IPS-18c (cell line): ENCODE data around the gene TLR6.

ENCODE experiments used
- H3K4me3 ChIP-seq: 2 replicates; pipeline ENCODE4 v1.7.0; 2013; ENCODE audit warnings: low read depth, mild to moderate bottlenecking, low read length, moderate library complexity; ENCODE audit not compliant: insufficient read depth
- H3K9me3 ChIP-seq: one replicate; pipeline ENCODE4 v1.6.1; 2013; ENCODE audit warnings: mild to moderate bottlenecking, low read length, moderate library complexity; ENCODE audit not compliant: control insufficient read depth, insufficient read depth

Gene TLR6

DNA sequence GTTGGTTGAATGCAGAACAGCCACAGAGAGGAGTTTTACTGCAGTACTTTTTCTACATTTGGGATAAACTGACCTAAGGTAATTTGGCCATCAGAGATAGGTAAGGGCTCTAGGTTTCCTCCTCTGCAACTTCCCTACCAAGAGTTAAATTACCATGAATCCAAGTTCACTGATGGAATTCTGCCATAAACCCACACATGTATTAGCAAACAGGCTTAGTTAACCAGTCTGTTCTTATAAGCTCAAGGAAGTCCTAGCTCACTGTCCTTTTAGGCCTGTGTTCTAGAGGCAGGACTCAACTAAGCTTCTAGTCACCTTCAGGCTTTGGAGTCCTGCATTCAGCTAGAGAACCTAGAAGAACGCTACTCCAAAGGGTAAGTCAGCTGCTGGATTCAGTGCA lies 15.0 kb upstream of the TLR6 start:
- H3K9me3 ChIP-seq, result no peaks in the 10 kb centered on the region
- no peak overlapping the region for H3K4me3 ChIP-seq

DNA sequence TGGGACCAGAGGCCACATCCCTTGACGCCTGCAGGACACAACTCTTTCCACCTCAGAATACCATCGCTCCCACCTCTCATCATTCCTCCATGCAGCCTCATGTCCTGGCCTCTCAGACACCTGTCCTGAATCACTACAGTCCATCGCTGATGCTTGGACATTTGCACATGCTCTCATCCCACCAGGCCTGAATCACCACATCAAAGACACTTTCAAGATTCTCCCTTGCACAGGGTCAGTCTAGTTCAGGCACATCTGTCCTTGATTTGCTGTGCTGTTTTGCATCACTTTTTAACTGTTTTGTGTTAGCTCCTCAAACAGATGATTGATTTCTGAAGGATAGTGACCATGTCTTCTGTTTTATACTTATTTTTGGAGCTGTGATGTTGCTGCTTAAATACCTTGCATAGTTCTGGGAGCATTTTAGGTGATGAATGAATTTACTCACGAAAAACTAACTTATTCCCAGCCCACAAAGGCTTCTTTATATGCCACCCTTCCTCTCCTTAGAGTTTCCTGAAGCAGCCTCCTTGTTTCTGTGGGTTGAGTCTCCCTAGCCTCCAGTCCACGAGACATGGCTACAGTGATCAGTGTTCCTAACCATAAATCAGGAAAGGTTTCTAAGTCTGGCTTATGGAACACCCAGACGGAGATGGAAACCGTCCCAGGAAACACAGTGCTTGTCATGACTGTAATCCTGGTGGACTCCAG lies 13.6 kb upstream of the TLR6 start:
- no peaks in the 10 kb centered on the region for H3K9me3 ChIP-seq
- H3K4me3 ChIP-seq, result no peak overlapping the region

DNA sequence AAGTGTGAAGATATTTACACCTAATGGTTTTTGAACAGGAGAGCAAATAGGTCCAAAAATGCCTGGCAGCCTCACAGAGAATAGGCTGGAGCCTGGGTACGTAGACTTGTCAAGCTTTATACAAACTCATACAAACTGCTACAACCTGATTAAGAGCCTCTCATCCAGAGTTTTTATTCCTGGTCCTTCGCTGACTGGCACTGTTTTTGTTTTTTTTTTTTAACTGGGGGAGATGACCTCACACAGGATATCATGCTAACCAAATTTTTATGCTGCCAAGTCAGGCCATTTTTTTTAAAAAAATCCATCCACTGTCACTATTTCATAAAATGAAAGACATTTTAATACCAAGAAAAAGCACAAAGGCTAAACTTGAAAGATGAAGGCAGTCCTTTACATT lies 12.9 kb upstream of the TLR6 start:
- H3K4me3 ChIP-seq, result no peak overlapping the region
- H3K9me3 ChIP-seq, result no peaks in the 10 kb centered on the region

DNA sequence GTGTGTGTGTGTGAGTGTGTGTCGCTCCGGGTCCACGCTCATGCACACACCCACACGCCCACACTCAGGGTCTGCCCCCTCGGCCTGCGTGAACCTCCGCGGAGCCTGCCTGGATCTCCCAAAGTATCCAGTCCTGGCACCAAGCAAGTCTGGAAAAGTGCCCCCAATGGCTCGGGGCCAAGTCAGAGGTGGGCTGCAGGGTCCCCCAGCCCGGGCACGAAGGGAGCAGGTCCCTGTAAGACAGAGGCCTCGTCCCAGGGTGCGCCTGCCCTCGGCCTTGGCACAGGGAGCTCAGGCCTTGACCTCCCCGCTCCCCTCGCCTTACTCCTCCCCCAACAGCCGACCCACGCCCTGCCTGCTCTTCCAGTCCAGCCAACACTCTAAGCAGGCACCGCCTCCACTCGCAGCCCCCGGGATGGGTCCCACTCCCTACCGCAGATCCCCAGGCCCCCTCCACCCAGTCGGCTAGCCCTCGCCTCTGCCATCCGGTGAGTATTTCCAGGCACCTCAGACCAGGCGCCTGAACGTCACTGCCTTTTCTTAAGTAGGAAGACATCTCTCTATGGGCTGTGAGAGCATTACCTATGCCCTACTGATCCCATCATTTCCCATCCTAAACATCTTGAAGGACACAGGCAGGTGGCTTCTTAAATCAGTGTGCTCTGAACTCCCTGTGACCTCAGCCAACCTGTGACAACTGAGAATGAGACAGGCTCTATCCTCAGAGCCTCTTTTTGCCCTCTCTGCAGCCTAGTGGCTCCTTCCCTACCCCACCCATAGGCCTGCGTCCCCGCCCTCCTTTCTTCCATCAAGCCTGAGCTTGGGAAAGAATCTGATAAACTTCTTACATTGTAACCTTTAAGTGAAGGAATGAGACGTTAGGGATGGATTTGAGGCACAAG lies 11.7 kb upstream of the TLR6 start:
- no peaks in the 10 kb centered on the region for H3K9me3 ChIP-seq
- H3K4me3 ChIP-seq, result peak overlapping the region; percentile 66

DNA sequence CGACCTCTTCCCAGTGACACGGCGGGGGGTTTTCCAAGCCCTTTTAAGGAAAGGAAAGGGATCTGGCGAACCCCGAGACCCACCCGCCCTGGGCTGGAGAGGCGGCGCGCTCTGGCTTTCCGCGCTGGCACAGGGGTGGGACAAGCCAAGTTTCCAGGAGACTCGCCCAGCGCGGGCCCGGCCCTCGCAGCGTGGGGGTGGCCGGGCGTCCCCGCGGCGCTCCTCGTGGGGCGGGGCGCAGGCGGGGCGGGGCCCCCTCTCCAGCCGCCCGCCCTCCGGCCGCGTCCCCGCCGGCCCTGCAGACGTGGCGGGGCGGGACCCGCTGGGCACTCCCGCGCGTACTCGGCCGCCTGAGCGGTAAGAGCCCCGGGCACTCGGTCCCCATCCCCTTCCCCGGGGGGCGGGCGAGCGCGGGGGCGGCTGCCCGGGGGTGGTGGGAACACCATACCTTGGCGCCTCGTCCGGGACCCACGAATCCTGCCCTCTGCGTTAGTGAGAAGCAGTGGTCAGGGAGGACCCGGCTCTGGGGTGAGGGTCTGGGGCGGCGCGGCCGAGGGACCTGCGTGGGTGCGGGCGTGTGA lies 11.0 kb upstream of the TLR6 start, which contains the start of gene FAM114A1:
Gene FAM114A1, plus strand, starts transcription at position 329 of the 581 bp plus-strand sequence. CDS start 10,273 bp downstream, outside the sequence.
- peak within 1 kb of the TSS; percentile 66 for H3K4me3 ChIP-seq
- H3K9me3 ChIP-seq, result no peaks in the 10 kb centered on the region

DNA sequence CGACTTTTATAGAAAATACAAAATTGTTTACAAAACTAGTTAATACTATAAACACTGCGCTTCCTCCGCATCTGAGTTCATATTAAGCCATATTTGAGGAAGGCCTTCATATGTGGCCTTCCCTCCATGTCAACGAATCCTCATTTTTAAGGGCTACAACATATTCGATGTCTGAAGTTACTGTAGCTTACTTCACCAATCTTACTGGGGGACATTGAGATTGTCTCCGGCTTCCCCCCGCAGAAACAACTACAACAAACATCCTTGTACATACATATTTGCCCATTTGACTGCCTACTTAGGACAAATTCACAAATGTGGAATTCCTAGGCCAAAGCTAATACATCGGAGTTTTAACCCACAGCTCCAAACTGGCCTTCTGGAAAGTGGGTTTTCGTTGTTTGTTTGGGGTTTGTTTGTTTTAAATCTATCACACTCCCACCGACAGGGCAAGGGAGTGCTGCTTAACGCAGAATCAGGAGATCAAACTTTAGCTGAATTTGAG lies 10.4 kb upstream of the TLR6 start:
- Histone ChIP-seq H3K9me3 (no peaks in the 10 kb centered on the region), H3K4me3 (peak overlapping the region; percentile 53)

DNA sequence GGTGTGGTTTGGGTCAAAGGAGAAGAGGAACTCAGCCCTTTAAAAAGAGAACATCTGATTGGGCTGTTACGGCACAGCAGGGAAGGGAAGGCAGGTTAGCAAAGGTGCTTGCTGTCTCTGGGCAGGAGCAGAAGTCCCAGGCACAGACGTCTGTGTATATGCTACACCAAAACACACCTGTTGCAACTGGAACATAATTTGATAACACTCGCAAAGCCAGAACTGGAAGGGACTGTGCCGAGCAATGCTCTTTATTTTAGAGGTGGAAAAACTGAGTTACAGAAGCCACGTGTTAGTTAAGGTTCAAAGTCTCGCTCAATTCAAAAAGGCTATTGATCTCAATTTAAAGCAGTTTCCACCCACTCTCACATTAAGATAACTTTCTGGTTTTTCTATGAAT lies 8.8 kb upstream of the TLR6 start:
- no peaks in the 10 kb centered on the region for H3K9me3 ChIP-seq
- no peak overlapping the region for H3K4me3 ChIP-seq

DNA sequence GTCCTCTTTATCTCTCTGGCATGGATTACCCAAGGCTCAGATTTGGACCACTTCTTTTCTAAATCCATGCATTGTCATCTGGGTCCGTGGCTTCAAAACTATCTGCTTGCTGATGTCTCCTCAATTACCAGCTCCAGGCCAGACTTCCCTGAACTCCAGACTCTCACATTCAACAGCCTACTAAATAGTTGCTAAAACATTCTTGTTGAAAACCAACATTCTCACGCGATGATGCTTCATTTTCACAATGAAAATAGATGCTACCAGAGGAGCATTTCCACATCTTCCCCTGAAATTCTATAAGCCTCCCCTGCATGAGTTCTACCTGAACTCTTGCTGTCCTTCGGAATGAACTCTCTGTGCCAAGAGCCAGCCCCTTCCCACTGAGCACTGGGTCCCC lies 5.2 kb upstream of the TLR6 start:
- no peaks in the 10 kb centered on the region for H3K9me3 ChIP-seq
- H3K4me3 ChIP-seq, result no peak overlapping the region

DNA sequence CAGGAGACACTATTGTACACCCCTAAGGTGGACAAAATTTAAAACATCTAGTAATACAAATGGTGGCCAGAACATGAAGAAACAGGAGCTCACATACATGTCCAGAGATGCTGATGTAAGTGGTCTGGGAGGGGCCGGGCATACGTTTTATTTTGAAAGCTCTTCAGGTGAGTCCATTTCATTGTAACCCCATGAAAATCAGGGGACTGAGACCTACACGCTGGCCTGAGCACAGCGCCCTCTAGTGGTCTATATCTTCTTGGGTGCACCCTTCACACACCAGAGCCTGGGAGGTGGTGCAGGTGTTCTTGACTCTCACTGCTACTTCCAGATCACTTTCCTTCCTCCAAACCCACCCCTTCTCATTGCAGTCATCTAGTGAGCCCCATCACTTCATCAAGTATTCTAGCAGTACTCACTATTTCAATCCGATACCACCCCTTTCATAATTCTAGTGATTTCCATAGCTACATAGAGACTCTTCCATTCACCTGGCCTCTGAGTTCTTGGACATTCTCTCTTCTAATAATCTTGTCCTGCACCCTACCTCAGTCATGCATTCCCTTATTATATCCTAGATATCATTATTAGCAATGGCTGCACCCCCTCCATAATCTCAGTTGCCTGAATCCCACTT lies 4.3 kb upstream of the TLR6 start:
- no peaks in the 10 kb centered on the region for H3K9me3 ChIP-seq

DNA sequence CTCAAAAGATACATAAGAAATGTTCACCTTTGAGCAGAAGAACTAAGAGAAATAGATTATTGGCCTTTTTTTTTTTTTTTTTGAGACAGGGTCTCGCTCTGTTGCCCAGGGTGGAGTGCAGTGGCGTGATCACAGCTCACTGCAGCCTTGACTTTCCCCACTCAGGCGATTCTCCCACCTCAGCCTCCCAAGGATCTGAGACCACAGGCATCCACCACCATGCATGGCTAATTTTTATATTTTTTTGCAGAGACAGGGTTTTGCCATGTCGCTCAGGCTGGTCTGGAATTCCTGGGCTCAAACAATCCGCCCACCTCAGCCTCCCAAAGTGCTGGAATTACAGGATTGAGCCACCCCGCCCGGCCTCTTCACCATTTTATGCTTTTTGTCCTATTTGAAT lies 2.9 kb upstream of the TLR6 start:
- H3K9me3 ChIP-seq, result no peaks in the 10 kb centered on the region
- H3K4me3 ChIP-seq, result no peak overlapping the region

More for the DNA sequence above, 4.3 kb upstream of the TLR6 start:
- H3K4me3 ChIP-seq, result no peak overlapping the region

DNA sequence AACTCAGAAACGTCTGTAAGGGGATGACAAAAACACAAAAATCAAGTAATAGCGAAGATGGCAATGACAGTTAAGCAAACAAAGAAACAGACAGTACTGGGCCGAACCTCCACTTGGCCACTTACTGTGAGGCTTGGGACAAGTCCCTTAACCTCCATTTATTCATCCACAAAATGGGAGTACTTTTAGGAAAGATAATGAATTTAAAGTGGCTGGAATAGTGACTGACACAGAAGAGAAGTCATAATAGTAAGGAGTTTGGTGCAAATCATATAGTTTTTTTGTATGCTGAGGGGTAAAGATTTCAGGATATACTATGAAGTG lies 1.4 kb upstream of the TLR6 start:
- no peaks in the 10 kb centered on the region for H3K9me3 ChIP-seq
- no peak overlapping the region for H3K4me3 ChIP-seq

DNA sequence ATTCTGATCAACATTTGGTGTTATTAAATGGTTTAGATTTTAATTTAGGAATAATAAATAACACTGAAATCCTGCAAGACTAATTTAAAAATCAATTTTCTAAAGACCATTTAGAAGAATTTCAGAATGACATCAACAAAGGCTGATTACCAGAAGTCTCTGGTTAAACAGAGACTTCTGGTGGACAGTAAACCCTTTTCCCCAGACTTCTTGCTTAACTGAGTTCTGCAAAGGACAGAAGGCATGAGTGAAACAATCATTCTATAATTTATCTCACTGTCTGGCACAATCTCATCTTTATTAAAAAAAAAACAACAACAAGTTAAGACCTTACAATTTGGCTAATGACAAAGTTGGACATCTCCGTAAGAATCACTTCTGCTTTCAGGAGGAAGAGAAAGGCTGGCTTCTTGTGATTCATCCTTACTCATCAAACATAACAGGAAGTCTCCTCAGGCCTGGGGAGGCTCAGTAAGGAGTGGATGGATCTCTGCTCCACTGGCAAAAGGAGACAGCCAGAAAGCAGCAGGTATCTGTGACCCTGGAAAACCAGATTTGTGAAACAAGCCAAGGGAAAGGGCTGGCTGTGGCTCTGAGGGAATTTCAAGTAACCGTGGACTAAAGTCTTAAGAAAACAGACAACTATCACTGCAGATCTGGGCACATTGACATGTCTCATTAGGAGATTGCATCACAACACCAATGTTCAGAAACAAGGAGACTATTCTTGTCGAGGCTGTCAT lies 908 bp upstream of the TLR6 start:
- Histone ChIP-seq H3K4me3 (no peak overlapping the region), H3K9me3 (no peaks in the 10 kb centered on the region)

DNA sequence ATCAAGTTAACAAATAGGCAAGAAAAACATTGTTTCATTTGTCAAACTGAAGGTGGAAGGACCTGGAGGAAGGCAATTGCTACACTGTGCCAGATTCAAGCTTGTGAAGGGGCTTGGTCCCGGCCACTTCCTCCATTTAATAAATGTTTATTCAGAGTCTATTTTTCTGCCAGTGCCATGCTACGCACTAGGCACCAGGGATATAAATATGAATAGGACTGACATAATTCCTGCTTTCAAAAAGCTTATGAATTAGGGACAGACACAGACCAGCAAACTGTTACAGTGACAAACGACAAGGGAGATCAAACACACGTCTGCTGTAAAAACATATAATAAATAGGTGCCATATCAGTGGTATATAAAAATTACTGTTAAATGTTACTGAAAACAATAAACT lies 571 bp downstream of the TLR6 start:
- Histone ChIP-seq H3K4me3 (no peak overlapping the region), H3K9me3 (no peaks in the 10 kb centered on the region)

DNA sequence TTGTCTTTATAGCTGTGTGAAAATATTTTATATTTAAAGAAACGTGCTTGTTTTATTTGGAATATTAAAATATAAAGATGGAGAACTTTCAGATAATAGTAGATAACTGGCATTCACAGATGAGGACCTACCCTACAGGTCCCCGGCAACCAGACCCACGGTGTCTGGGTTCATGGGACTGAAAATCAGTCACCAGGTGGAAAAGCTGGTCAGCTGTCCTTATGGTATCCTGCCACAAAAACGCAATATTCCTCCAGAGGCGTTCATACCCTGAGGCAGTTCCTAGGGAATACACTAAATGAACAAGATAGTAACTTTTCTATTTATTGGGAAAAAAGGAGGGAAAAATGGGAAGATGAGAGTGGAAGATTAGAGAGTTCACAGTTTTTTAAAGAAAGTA lies 1.2 kb downstream of the TLR6 start:
- no peaks in the 10 kb centered on the region for H3K9me3 ChIP-seq
- no peak overlapping the region for H3K4me3 ChIP-seq

DNA sequence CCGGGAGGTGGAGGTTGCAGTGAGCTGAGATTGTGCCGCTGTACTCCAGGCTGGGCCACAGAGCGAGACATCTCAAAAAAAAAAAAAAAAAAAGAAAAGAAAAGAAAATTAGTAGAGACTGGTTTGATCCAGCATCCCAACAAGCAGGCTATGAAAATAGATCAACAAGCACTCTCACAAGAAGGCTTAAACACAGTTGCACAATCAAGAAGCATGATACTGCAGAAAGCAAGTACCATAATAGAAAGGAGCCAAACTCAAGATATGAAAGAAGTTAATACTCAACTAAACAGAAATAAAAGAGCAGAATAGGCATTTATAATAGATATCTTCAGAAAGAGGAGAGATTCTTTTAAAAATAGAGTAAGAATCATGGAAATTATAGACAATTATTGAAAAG lies 10.6 kb downstream of the TLR6 start:
- H3K4me3 ChIP-seq, result no peak overlapping the region
- H3K9me3 ChIP-seq, result peaks cover 2% of the 10 kb centered on the region

DNA sequence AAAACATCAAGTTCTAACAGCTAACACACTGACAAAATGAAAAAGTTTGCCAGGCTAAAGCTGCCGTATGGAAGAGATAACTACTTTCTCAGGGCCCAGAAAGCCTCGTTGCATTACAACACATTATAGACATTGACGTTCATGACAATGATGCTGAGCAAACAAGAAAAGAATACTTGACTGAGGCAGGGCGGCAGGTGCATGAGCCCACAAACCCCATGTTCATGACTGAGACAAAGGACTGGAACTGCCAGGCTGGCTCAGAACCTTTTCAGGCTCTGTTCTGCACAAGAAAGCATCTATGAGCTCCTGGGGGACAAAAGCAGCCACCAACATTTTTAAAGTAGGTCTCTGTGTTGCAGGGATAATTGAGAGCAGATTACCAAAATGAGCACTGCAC lies 13.6 kb downstream of the TLR6 start:
- peaks cover 2% of the 10 kb centered on the region for H3K9me3 ChIP-seq
- no peak overlapping the region for H3K4me3 ChIP-seq

DNA sequence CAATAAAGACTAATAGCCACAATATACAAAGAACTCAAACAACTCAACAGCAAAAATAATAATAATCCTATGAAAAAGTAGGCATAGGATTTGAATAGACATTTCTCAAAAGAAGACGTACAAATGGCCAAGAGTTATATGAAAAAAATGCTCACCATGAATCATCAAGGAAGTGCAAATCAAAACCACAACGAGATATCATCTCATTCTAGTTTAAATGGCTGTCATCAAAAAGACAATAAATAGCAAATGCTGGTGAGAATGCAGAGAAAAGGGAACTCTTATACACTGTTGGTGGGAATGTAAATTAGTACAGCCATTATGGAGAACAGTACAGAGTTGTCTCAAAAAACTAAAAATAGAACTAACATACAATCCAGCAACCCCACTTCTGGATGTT lies 18.8 kb downstream of the TLR6 start:
- Histone ChIP-seq H3K9me3 (no peaks in the 10 kb centered on the region), H3K4me3 (no peak overlapping the region)
